Stimulated activated CD8-positive, alpha-beta memory T cell treated with anti-CD3 and anti-CD28 coated beads, Interleukin-12 subunit alpha, Interleukin-12 subunit beta, amount 100 ng/mL, for 1 hour (primary cell): ENCODE results near the gene CCND1.

ENCODE experiments used
- DNase-seq: peaks from one replicate; pipeline ENCODE4 v3.0.0-alpha.2; 2020; ENCODE audit warnings: low read depth

The CCND1 gene

DNA sequence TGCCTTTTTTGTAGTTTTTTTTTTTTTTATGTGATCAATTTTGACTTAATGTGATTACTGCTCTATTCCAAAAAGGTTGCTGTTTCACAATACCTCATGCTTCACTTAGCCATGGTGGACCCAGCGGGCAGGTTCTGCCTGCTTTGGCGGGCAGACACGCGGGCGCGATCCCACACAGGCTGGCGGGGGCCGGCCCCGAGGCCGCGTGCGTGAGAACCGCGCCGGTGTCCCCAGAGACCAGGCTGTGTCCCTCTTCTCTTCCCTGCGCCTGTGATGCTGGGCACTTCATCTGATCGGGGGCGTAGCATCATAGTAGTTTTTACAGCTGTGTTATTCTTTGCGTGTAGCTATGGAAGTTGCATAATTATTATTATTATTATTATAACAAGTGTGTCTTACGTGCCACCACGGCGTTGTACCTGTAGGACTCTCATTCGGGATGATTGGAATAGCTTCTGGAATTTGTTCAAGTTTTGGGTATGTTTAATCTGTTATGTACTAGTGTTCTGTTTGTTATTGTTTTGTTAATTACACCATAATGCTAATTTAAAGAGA lies 12.5 kb downstream of the CCND1 start:
- no peak for DNase-seq

DNA sequence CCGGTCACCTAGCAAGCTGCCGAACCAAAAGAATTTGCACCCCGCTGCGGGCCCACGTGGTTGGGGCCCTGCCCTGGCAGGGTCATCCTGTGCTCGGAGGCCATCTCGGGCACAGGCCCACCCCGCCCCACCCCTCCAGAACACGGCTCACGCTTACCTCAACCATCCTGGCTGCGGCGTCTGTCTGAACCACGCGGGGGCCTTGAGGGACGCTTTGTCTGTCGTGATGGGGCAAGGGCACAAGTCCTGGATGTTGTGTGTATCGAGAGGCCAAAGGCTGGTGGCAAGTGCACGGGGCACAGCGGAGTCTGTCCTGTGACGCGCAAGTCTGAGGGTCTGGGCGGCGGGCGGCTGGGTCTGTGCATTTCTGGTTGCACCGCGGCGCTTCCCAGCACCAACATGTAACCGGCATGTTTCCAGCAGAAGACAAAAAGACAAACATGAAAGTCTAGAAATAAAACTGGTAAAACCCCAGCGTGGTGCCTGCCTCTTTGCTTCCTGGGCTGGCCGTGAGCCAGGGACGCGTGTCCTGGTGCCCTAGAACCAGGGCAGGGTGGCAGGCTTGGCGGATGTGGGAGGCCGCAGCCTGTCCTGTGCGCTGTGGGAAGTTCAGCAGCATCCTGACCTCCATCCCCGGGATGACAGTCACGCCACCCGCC lies 13.2 kb downstream of the CCND1 start:
- no peak for DNase-seq

DNA sequence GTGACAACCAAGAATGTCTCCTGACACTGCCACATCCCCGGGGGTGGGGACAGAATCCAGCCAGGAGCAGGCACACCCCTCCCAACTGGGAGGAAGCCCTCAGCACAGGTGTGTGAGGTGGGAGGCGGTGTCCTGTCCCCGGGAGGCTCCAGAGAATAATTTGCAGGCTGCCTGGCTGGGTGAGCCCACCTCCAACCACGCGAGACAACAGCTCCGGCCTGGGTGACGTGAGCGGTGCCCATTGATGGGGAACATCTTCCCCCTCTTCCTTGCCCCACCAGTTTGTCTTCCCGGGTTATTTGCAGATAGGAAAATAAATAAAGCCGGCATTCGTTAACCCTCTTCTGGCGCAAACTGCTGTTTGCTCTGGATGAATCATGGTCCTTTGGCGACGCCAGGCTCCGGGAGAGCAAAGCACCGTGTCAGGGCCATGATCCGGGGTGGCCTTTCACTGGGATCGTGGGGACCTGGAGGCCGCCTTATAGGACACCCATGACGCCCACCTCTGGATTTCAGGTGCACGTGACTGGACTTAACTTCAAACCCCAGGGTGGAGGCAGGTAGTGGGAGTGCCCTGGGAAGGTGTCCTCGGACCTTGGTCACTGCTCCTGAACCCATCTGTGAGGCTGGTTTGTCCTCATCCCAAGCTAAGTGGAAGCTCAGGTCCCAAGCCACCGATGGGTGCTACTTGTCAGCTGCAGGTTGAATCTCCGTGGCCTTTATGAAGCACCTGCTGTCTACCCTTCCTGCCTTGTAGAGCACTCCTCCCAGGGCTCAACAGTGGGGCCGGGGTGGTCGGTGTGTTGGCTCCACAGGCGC lies 13.9 kb downstream of the CCND1 start:
- DNase-seq, result no peak

DNA sequence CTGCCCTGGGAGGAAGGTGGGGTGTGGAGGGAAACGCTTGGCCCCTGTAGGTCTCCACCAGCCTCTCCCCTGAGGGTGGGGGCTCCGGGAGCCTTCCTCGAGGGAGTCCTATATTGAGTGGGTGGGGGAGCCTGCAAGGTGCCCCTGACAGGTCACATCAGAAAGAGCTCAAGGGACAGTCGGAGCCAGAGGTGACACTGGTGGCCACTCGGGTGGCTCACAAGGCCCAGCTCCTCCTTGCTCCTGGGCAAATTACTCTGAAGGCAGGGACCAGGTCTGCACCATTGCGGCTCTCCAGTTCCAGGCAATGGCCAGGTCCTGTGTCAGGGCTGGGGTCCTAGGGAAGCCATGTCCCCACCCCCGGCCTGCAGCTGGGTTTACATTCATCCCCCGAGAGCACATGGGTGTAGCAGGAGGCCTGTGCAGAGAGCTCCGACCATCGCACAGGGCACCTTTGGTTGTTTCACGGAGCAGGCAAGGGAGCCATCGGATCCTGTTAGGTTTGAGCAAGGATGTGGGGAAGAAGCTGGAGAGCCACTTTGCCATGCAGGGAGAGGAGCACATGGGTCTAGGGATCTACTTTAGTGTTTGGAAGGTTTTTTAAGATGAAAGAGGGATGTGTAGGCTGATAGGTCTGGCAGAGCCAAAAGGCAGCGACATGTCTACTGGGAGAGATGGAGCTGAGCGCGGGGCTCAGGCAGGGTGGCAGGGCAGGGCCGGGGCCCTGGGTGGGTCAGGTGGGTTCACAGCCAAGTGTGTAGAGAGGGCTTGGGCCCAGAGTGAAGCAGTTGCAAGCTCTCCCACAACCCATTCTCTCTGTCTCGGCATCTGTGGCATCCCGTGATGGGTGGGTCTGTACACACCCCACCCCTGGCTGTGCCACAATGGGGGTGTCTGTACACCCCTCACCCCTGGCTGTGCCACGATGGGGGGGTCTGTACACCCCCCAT lies 14.8 kb downstream of the CCND1 start:
- DNase-seq, result no peak

DNA sequence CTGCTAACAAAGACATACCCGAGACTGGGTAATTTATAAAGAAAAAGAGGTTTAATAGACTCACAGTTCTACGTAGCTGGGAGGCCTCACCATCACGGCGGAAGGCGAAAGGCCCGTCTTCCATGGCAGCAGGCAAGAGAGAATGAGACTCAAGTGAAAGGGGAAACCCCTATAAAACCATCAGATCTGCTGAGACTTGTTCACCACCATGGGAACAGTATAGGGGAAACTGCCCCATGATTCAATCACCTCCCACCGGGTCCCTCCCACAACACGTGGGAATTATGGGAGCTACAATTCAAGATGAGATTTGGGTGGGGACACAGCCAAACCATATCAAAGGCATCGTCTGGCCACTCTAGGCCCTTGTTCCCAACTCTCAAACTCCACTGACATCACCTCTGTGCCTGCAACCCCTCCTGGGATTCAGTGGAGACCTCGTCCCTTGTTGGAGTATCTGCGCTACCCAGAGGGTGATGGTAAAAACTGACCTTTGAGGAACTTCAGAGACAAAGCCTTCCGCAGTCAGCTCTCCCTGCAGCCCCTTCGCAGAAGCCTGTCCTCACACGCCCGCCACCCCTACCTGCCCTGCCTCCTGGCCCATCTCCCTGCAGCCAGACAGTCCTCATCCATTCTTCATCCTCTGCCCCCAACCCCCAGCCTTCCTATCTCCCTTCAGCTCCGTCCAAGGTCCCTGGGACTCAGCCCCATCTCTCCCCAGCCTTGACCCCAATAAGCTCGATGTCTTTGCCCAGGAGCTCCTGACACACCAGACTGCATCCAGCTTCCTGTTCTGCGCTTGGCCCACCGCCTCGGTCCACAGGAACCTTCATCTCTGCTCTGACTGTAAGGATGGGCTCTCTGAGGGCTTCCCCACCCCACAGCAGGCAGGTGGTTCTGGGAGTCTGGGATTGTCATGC lies 15.8 kb downstream of the CCND1 start:
- DNase-seq, result no peak

DNA sequence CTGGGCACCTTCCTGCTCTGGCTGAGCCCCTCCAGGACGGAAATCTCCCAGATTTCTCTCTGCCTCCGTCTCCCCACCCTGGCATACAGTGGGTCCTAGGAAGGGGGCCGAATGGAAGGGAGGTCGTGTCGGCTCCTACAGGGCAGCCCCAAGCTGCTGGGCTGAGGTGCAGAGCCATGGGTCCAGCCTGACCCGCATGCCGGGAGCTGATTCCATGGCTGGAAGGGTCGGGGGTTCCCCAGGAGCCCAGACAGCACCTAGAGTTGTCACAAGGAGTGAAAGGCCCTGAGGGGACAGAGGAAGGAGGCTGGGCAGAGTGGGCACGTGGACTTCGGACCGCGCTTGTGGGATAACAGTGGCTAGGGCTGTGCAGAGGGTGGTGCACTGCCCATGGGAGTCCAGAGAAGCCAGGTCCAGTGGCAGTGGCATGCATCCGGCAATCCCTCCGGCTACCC lies 16.5 kb downstream of the CCND1 start:
- no peak for DNase-seq

DNA sequence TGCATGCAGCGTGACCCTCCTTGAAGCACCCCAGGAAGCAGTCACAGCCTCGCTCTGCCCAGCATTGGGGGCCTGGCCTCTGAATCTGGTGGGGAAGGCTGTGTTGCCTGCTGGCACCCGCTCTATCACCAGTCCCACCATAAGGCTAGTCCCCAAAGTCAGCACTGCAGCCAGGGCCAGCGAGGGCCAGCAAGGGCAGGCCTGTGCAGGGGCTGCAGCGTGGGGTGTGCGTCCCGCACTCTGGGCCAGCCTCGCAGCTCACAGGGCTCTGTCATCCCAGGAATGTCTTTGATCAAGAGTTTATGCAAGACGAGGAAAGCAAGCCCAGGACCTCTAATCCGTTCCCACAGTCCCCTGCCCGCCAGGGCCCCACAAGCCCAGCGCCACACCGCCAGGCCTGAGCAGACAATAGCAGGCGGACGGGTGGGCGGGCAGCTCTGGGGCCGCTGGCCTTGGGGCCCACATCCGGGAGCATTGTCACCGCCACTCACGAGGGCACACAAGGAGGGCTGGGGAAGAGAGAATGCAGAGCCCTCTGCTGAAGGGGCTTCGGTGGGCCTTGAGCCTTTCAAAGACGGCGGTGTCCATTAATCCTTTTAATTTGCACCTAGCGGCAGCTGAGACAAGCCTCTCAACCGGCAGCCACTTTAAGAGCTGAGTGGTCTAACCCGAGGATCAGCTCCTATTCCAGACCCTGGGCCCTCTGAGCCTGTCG lies 17.1 kb downstream of the CCND1 start:
- DNase-seq, result no peak

DNA sequence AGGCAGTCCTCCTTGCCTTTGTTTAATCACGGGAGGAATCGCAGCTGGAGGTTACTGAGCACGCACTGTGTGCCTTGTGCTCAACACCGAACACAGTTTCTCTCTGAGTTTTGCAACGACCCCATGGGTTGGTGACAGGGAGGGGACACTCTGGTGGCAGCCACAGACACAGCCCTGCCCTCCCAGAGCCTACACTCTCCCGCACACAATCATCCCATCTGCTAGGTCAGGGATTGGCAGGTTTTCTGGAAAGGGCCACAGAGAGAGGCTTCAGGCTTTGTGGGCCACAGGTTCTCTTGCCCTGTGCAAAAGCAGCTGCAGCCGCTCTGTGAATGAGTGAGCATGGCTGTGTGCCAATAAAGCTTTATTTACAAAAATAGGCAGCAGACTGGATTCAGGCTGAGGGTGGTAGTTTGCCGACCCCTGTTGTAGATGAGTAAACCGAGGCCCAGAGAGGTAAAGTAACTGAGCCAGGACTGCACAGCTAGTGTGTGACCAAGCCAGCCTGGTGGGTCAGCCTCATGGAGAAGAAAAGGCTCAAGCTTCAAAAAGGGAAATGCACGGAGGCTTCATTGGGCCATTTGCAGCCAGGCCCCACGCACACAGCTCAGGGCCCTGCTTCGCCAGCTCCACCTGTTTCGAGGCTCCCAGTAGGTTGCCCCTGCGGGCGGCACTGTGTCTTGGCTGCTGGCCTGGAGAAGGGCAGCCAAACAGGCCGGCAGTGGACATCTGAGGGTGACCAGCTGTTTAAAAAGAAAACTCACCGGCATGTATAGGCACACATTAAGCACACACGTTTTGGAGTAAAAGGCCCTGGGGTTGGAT lies 17.9 kb downstream of the CCND1 start:
- DNase-seq, result no peak

DNA sequence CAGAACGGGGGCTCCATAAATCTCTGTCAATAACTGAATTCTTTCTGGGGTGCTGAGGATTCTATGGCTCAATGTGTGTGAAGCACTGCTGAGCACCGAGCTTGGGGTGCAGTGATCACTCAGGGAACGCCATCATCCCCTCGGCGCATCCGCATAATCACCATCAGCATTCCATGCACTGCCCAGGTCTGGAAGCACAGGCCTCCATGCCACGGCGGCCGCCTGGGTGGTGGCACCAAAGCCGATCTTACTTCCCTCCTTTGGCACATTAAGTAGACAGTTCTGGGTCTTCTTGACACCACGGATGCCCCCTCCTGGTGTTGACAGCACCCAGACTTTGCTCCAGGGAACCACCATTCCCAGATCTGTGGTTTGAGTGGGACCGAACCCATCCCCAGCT lies 18.6 kb downstream of the CCND1 start:
- DNase-seq, result no peak

DNA sequence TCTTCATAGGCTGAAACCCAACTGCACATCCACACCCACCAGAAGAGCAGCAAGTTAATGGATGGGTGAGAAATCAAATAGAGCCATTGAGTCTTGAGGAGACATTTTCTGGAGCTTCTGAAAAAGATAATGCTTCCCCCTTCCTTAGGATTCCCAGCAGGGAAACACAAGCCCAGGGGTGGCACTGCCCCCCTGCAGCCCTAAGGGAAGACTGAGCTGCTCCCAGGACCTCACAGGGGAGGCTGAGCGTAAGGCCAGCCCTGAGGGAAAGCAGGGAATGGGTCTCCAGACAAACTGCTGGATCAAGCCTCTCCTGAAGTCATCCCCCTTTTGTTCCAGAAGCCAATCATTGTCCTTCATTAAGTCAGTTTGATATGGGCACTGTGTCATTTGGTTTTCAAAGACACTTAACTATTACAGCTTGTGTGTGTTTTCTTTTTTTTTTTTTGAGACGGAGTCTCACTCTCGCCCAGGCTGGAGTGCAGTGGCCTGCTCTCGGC lies 19.1 kb downstream of the CCND1 start:
- DNase-seq, result no peak

DNA sequence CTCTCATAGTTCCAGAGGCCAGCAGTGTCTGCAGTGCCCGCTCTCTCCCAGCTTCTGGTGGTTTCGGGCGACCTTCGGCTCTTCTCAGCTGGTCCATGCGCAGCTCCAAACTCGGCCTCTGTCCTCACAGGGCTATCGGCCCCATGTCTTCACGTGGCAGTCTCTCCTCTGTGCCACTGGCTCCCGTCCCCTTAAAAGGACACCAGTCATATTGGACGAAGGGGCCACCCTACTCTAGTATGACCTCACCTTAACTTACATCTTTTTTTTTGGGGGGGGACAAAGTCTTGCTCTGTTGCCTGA lies 20.4 kb downstream of the CCND1 start:
- no peak for DNase-seq

DNA sequence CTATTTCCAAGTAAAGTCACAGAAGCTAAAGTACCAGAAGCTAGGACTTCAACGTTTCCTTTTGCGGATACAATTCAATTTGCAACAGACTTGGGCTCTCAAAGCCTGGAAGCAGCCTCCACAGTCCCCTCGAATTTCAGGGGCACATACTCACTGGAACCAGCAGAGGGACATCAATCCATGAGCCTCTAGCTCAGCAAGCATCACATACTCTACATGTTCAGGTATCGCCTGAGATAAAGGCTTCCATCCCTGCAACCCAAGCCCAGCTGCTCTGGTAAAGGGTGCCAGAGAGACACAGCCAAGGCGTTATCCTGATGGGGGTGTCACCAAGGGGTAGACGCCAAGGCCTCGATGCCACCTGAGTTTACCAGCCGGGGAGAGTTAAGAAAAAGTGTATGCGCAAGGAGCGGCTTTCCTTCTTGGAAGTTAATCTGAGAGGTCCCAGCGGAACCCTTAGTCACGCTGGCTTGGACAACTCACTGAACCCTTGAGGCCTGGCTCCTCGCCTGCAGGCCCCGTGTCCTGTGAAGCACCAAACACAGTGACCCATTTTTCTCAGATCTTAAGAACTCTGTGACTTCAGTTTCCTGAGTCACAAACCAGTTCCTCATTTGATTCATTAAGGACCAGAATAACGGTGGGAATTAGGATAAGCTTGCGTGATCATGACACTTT lies 21.2 kb downstream of the CCND1 start:
- DNase-seq, result no peak

DNA sequence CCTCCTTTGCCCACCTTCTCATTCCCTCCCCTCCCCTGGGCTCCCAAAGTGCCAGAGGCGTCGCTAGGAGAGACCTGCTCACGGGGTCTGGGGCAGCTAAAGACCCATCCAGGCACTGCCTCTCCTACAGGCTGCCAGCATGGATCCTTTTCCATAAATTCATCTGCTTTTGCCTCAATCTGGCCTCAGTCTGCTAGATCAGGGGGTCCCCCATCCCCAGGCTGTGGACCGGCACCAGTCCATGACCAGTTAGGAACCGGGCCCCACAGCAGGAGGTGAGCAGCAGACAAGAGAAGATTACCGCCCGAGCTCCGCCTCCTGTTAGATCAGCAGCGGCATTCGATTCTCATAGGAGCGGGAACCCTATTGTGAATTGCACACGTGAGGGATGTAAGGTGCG lies 21.9 kb downstream of the CCND1 start:
- no peak for DNase-seq

DNA sequence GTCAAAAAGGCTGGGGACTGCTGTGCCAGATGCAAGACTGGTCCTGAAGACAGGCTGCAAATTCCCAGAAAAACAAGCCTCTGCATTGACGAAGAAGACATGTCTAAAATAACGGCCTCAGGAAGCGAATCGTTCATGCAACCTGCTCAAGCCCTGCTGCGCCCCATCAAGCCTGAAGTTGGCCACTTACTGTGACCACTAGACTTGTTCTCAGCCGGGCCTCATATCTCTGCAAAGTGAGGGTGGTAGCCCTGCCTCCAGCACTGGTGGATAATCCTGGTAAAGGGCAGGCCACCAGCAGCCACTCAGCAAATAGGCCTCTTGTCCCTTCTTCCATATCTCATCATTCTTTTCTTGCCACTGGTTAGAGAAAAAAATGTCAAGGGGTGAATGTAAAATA lies 22.4 kb downstream of the CCND1 start:
- no peak for DNase-seq

DNA sequence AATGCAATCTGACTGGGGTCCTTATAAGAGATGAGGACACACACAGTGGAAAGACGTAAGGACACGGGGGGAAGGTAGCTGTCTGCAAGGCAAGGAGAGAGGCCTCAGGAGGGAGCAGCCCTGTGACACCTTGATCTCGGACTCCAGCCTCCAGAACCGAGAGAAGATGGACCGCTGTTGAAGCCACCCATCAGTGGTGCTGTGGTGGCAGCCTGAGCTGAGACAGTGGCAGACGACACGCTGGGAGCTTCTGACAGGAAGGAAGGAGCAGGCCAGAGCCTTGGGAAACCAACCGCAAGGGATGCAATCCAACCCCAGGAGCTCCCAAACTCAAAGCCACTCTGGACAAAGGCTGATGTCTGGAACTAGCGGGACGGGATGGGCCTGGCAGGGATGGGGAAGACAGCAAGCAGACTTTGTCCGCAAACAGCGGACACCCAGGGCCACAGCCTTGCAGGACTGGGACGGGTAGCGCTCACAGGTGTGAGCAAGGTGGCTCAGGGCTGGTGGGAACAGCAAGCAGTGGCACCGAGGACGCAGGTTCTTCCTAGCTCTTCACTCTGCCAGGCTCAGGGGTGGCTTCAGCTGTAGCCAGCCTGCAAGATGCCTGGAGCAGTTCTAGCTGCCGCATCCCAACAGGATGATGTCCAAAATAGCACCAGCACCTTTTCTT lies 23.3 kb downstream of the CCND1 start:
- no peak for DNase-seq

DNA sequence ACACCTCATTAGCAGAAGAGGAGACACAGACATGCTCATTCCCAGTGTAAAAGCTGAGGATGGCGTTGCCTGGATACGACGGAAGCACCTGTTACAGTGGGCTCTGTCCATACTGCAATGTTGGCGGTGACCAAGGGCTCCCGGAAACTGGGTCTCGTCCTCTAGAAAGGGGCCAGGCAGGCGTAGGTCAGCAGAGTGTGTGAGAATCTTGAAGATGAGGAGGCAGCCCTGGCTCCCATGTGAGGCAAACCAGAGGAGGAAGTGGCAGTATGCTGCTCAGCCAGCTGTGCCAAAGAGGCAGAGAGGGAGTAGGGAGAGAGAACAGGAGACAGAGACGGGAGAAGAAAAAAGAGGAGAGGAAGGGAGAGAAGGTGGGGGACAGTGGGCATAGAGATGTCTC lies 23.9 kb downstream of the CCND1 start:
- no peak for DNase-seq

DNA sequence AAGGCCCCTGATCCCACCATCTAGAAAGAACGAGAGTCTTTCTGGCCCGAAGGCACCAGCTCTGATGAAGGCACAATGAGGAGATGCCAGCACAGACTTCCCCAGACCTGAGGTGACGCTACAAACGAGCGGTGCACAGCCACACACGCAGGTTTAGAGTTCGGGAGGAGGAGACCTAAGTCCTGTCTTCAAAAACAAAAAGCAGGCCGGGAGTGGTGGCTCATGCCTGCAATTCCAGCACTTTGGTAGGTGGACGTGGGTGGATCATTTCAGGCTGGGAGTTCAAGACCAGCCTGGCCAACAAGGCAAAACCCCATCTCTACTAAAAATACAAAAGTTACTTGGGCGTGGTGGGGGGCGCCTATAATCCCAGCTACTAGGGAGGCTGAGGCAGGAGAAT lies 24.7 kb downstream of the CCND1 start:
- DNase-seq, result no peak

DNA sequence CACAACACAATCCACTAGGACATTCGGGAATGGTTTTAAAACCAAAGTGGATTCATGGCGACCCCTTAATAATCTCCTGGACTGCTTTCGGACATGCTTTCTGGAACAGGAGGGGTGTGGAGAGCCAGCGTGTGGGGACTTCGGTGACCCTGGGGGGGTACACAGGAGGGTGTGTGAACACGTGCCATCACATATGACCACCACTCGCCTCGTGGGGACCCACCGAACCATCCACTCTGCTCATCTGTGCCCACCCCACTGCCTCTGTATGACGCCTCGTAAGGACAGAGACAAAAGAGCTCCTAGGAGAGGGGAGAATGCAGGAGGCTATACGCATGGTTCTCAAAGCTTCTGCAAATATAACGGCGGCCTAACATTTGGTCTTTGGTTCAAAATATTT lies 25.3 kb downstream of the CCND1 start:
- no peak for DNase-seq
